ENCODE data around the gene SLC12A7. TPM values are rescaled to one million over a fixed set of nuclear protein-coding genes. Genes with fewer than 3 reads are reported as not detected.

The SLC12A7 gene
- total and polyA plus RNA-seq, 10 donors, result 8.6 to 120 (median 52.3) TPM

DNA sequence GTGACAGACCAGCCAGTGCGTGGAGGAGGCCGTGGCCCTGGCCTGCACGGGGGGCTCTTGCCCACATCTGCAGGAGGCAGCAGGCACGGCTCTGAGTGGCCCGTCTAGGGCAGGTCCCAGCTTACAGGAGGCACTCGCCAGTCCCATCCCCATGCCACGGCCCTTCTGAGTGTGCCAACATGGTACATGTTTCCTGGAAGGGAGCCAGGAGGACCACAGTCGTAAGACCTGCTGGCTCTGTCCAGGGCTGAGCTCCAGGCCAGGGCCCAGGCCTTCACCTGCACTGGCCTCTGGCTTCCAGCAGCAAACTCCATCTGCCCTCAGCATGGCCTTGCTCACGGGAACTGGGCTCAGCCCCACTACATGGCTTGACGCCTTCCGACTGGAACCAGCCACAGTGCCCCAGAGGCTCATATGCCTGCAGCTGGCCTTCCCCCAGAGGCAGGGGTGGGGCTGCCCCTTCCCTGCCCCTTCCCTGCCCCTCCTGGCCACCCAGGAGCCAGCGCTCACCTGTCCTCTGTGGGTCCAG lies 99.5 kb downstream of the SLC12A7 start:
- no peaks in the 10 kb centered on the region for H3K36me3 ChIP-seq
- intact Hi-C loops (cut with DNase I; ENCODE audit: low total_unique reads), result no loop called here
- H3K9me3 ChIP-seq, result no peaks in the 10 kb centered on the region
- H3K27ac ChIP-seq, result peak overlapping the region in 1 of 8 donors; percentile 26
- H3K4me1 ChIP-seq, result peaks cover 0 to 42% (median 24%) of the 10 kb centered on the region in 6 donors
- WGBS, 5 donors, result 85 to 92% (median 87%) methylated on average over 7 to 12 of the region's 12 CpGs
- TF ChIP-seq, protein P1, sequence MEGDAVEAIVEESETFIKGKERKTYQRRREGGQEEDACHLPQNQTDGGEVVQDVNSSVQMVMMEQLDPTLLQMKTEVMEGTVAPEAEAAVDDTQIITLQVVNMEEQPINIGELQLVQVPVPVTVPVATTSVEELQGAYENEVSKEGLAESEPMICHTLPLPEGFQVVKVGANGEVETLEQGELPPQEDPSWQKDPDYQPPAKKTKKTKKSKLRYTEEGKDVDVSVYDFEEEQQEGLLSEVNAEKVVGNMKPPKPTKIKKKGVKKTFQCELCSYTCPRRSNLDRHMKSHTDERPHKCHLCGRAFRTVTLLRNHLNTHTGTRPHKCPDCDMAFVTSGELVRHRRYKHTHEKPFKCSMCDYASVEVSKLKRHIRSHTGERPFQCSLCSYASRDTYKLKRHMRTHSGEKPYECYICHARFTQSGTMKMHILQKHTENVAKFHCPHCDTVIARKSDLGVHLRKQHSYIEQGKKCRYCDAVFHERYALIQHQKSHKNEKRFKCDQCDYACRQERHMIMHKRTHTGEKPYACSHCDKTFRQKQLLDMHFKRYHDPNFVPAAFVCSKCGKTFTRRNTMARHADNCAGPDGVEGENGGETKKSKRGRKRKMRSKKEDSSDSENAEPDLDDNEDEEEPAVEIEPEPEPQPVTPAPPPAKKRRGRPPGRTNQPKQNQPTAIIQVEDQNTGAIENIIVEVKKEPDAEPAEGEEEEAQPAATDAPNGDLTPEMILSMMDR (IDR thresholded peaks at IDR 0.05 in 8 of 11, conservative IDR thresholded peaks at IDR 0.05 in 3 of 11), result no peak
- TF ChIP-seq POLR2A (IDR thresholded peaks at IDR 0.05) (no peak), POLR2AphosphoS5 (IDR thresholded peaks at IDR 0.05) (no peak)
- DNase-seq, result peak; percentile 69
- H3K4me3 ChIP-seq, result no peak overlapping the region
- H3K27me3 ChIP-seq (replicated peaks in 1 of 7), result peaks cover 0 to 67% (median 34%) of the 10 kb centered on the region in 7 donors

GRCh38 chr5:1011741-1012312 lies 100.0 kb downstream of the SLC12A7 start:
- peaks cover 0 to 72% (median 40%) of the 10 kb centered on the region in 7 donors for H3K27me3 ChIP-seq (replicated peaks in 1 of 7)
- peaks cover 0 to 44% (median 24%) of the 10 kb centered on the region in 6 donors for H3K4me1 ChIP-seq
- WGBS, 5 donors, result 80 to 92% (median 88%) methylated on average over 13 to 19 of the region's 19 CpGs
- H3K9me3 ChIP-seq, result no peaks in the 10 kb centered on the region
- H3K4me3 ChIP-seq, result no peak overlapping the region
- peak; percentile 70 for DNase-seq
- TF ChIP-seq POLR2A (IDR thresholded peaks at IDR 0.05) (no peak), POLR2AphosphoS5 (IDR thresholded peaks at IDR 0.05) (no peak)
- TF ChIP-seq, protein P1 (IDR thresholded peaks at IDR 0.05 in 8 of 11, conservative IDR thresholded peaks at IDR 0.05 in 3 of 11), result no peak
- peak overlapping the region in 1 of 8 donors; percentile 66 for H3K27ac ChIP-seq
- intact Hi-C loops (cut with DNase I; ENCODE audit: low total_unique reads), result no loop called here
- no peaks in the 10 kb centered on the region for H3K36me3 ChIP-seq

GRCh38 chr5:1011226-1011631 lies 100.6 kb downstream of the SLC12A7 start:
- 57 to 64% (median 61%) methylated on average over 11 of the region's 11 CpGs for WGBS, 5 donors
- H3K9me3 ChIP-seq, result no peaks in the 10 kb centered on the region
- H3K36me3 ChIP-seq, result no peaks in the 10 kb centered on the region
- TF ChIP-seq POLR2AphosphoS5 (IDR thresholded peaks at IDR 0.05), result no peak
- no peak for TF ChIP-seq POLR2A (IDR thresholded peaks at IDR 0.05)
- TF ChIP-seq, protein P1 (IDR thresholded peaks at IDR 0.05 in 8 of 11, conservative IDR thresholded peaks at IDR 0.05 in 3 of 11), result peak in 4 of 11 experiments; percentile 22 to 40 (median 28)
- H3K27ac ChIP-seq, result peak overlapping the region in 1 of 8 donors; percentile 66
- intact Hi-C loops (cut with DNase I; ENCODE audit: low total_unique reads), result no loop called here
- H3K27me3 ChIP-seq (replicated peaks in 1 of 7), result peaks cover 0 to 78% (median 43%) of the 10 kb centered on the region in 7 donors
- no peak overlapping the region for H3K4me3 ChIP-seq
- peak; percentile 75 for DNase-seq
- peaks cover 0 to 44% (median 25%) of the 10 kb centered on the region in 6 donors for H3K4me1 ChIP-seq

GRCh38 chr5:1010641-1011046 lies 101.2 kb downstream of the SLC12A7 start:
- H3K36me3 ChIP-seq, result no peaks in the 10 kb centered on the region
- peak; percentile 61 for DNase-seq
- intact Hi-C loops (cut with DNase I; ENCODE audit: low total_unique reads), result no loop called here
- 58 to 71% (median 66%) methylated on average over 7 to 13 of the region's 13 CpGs for WGBS, 5 donors
- H3K4me3 ChIP-seq, result peak overlapping the region in 4 of 8 donors; percentile 2 to 60 (median 47)
- peaks cover under 1 to 48% (median 28%) of the 10 kb centered on the region in 6 donors for H3K4me1 ChIP-seq
- H3K27ac ChIP-seq, result peak overlapping the region in 1 of 8 donors; percentile 66
- TF ChIP-seq POLR2A (IDR thresholded peaks at IDR 0.05) (no peak), POLR2AphosphoS5 (IDR thresholded peaks at IDR 0.05) (no peak)
- TF ChIP-seq, protein P1 (IDR thresholded peaks at IDR 0.05 in 8 of 11, conservative IDR thresholded peaks at IDR 0.05 in 3 of 11), result no peak
- H3K9me3 ChIP-seq, result no peaks in the 10 kb centered on the region
- H3K27me3 ChIP-seq (replicated peaks in 1 of 7), result peaks cover 0 to 84% (median 43%) of the 10 kb centered on the region in 7 donors

Measured in spleen (tissue), 11 donors.